Mucosa of descending colon (tissue), 3 donors: ENCODE measurements around the gene DEFB114. TPM values are rescaled to one million over a fixed set of nuclear protein-coding genes. Genes with fewer than 3 reads are reported as not detected.

ENCODE experiments used
- ATAC-seq: fragments of 200-7000 bp; cut with Tn5 transposase; one replicate; pipeline ENCODE4 v1.9.1; 2020; ENCODE audit warnings: mild to moderate bottlenecking, moderate library complexity
- DNase-seq, 3 donors: peaks; one replicate each; pipeline ENCODE4 v3.0.0-alpha.2; 2020
- H3K36me3 ChIP-seq: fragments of 200-600 bp; one replicate; pipeline ENCODE4 v1.8.0; 2021; ENCODE audit warnings: low read depth, mild to moderate bottlenecking
- H3K4me1 ChIP-seq: fragments of 200-600 bp; one replicate; pipeline ENCODE4 v1.8.0; 2021; ENCODE audit warnings: low read depth, mild to moderate bottlenecking
- H3K4me3 ChIP-seq: fragments of 200-600 bp; one replicate; pipeline ENCODE4 v1.8.0; 2021; ENCODE audit warnings: mild to moderate bottlenecking
- H3K9me3 ChIP-seq: fragments of 200-600 bp; one replicate; pipeline ENCODE4 v1.8.0; 2021; ENCODE audit warnings: mild to moderate bottlenecking
- intact Hi-C, 2 donors: fragments of 100-400 bp; cut with DNase I in 1 of 2; cut with micrococcal nuclease in 1 of 2; formaldehyde crosslinking; loops; one replicate each; pipeline versions ENCODE4 v1.11.0 to v1.11.1; 2022; cut with DNase I, micrococcal nuclease
- long read RNA-seq, 2 donors: library from polyadenylated mRNA; unstranded; transcript quantifications; one replicate each; pipeline ENCODE4 v2.0.0, GENCODE V29; 2019 to 2021
- total RNA-seq, 3 donors: library from RNA; stranded (reverse); fragmentation: NEBNext Ultra II Directional in 2 of 3; extraction: Animal tissue kit (Norgen Biotek cat#: 25700) in 2 of 3; gene quantifications; one replicate each; pipeline versions ENCODE4 v1.2.1 to v1.2.4, GENCODE V29; 2021 to 2023
- TF ChIP-seq, protein P1 (sequence below): fragments of 200-600 bp; IDR thresholded peaks from one replicate; pipeline ENCODE4 v1.8.0; 2022; ENCODE audit warnings: antibody characterized with exemption, mild to moderate bottlenecking
- donor health status: DM: no; HTN: no; CAD: no; lungs with moderate emphysema.
- donor health status: DM: no; HTN: no; CAD: no.
- donor health status: DM: no; HTN: yes; CAD: no.

Gene DEFB114, protein sequence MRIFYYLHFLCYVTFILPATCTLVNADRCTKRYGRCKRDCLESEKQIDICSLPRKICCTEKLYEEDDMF
- total RNA-seq = not detected
- long read RNA-seq, donor 1 = 0 reads
- long read RNA-seq, donor 2 = 0 reads

DNA sequence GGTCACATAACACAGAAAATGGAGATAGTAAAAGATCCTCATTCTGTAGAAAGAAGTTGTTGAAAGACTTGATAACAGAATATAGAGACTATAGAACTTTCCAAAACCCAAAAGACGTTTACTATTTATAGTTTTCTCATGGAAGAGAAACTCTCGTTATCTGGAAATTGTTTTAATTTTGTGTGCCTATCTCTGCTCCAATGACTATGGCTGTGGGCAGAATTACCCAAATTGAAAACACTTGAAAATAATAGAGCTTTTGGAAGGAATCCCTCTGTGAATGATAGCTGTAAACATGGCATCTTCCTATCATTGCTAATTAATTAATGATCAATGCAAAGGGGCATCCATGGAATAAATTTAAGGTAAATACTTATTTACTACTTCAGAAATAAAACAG, at the start of gene DEFB114:
TSS of gene DEFB114 (minus strand) at position 101 of the 400 bp plus-strand sequence. CDS start at position 42, 59 bp downstream.
- TF ChIP-seq, protein P1, sequence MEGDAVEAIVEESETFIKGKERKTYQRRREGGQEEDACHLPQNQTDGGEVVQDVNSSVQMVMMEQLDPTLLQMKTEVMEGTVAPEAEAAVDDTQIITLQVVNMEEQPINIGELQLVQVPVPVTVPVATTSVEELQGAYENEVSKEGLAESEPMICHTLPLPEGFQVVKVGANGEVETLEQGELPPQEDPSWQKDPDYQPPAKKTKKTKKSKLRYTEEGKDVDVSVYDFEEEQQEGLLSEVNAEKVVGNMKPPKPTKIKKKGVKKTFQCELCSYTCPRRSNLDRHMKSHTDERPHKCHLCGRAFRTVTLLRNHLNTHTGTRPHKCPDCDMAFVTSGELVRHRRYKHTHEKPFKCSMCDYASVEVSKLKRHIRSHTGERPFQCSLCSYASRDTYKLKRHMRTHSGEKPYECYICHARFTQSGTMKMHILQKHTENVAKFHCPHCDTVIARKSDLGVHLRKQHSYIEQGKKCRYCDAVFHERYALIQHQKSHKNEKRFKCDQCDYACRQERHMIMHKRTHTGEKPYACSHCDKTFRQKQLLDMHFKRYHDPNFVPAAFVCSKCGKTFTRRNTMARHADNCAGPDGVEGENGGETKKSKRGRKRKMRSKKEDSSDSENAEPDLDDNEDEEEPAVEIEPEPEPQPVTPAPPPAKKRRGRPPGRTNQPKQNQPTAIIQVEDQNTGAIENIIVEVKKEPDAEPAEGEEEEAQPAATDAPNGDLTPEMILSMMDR = no peak
- DNase-seq = no peak
- intact Hi-C loops = no loop called here
- H3K4me1 ChIP-seq = no peaks in the 10 kb centered on the region
- no peak for ATAC-seq
- no peak within 1 kb of the TSS for H3K4me3 ChIP-seq
- no peaks in the 10 kb centered on the region for H3K9me3 ChIP-seq
- H3K36me3 ChIP-seq = no peaks in the 10 kb centered on the region

DNA sequence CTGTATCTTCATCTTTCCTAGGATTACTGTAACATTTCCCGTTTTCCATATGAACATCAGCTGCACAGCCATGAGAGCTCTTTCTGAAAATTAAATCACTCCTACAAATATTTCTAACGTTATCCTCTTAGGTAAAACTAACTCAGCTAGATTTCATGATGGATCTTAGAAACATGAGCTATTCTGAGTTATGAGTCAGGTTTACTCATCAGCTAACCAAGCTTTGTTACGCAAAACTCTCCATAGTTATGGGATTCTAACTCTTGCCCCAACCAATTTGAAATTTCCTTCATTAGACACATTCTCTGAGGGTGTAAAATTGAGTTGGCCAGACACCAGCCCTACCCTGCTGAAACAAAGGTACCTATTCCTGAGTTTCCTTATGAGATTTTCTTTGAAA, 43.9 kb upstream of the DEFB114 start:
- TF ChIP-seq, protein P1 = no peak
- H3K4me1 ChIP-seq = no peaks in the 10 kb centered on the region
- no peaks in the 10 kb centered on the region for H3K9me3 ChIP-seq
- no peak overlapping the region for H3K4me3 ChIP-seq
- no peaks in the 10 kb centered on the region for H3K36me3 ChIP-seq
- no peak for ATAC-seq
- DNase-seq = no peak
- intact Hi-C loops = no loop called here

DNA sequence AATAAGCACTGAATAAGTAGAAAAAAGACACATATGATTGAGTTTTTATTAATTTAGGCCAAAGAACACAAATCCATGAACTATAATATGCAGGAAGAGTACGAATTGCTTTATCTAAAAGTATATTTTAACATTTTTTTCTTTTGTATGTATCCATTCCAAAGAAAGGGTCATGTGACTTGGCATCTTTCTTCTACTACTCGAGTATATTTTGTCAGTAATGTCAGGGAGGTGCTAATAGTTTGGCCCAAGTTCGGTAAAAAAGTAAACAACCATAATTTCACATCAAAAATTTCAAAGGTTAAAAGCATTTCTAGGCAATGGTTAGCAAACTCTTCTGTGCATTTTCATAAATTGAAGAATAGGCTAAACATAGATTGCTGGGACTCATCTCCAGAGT, 39.2 kb upstream of the DEFB114 start:
- no peak for DNase-seq
- intact Hi-C loops = no loop called here
- TF ChIP-seq, protein P1 = no peak

DNA sequence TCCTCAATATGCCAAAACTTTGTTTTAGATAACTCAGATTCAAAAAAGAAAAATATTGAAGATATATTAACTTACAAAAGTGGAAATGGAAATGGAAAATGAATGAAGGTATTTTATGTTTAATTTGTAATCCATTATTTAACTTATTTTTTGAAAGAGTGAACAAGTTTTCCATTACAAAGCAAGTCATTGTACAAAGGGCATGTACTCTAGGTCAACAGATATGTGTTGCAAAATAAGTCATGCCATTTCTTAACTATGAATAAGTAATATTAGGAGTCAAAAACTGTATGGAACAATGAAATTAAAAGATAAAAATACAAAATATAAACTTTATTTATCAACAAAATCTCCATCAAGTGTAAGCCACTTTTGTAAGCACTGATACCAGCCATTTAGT, 31.3 kb upstream of the DEFB114 start:
- ATAC-seq (no peak), DNase-seq (no peak)
- TF ChIP-seq, protein P1 = no peak
- Histone ChIP-seq H3K36me3 (no peaks in the 10 kb centered on the region), H3K4me3 (no peak overlapping the region), H3K4me1 (no peaks in the 10 kb centered on the region), H3K9me3 (no peaks in the 10 kb centered on the region)
- intact Hi-C loops = no loop called here

More for the DNA sequence above, 39.2 kb upstream of the DEFB114 start:
- Histone ChIP-seq H3K4me3 (no peak overlapping the region), H3K36me3 (no peaks in the 10 kb centered on the region), H3K4me1 (no peaks in the 10 kb centered on the region), H3K9me3 (no peaks in the 10 kb centered on the region)
- ATAC-seq = no peak

DNA sequence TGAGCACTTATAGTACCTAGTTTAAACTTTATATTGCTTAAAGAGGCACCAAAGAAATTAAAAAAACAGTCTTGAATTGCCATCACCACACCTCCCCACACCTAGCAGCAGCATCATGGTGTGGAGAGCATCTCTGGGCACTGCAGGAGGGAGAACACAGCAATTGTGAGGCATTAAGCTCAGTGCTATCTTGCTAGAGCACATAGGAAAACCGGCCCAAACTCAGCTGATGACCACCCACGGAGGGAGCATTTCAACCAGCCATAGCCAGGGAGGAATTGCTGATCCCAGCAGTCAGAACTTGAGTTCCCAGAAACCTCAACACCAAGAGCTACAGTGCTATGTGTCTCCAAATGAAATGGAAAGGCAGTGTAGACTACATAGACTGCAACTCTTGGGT, 24.9 kb upstream of the DEFB114 start:
- TF ChIP-seq, protein P1 = no peak
- Histone ChIP-seq H3K4me1 (no peaks in the 10 kb centered on the region), H3K36me3 (no peaks in the 10 kb centered on the region), H3K9me3 (no peaks in the 10 kb centered on the region), H3K4me3 (no peak overlapping the region)
- DNase-seq (no peak), ATAC-seq (no peak)
- intact Hi-C loops = no loop called here

DNA sequence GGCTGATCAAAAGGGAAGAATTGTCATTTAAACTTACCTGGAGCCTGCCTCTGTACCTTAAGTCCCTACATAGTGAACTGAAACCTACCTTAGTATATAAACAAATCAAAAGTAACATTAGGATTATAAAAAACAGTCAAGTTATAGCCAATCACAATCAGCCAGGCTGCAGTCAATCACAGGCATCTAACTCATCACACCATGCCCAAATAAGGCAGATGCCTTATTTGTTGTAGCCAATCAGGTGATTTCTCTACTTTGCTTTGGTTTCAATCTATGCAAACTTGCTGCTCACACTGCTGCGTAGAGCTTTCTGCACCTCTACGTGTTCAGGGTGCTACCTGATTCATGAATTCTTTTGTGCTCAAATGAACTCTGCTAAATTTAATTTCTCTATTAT, 23.8 kb upstream of the DEFB114 start:
- Histone ChIP-seq H3K36me3 (no peaks in the 10 kb centered on the region), H3K4me1 (no peaks in the 10 kb centered on the region), H3K9me3 (no peaks in the 10 kb centered on the region), H3K4me3 (no peak overlapping the region)
- TF ChIP-seq, protein P1 = no peak
- ATAC-seq (no peak), DNase-seq (no peak)
- intact Hi-C loops = no loop called here
